Smooth muscle cell (in vitro differentiated cells): ENCODE data around the gene CD70. TPM values are rescaled to one million over a fixed set of nuclear protein-coding genes. Genes with fewer than 3 reads are reported as not detected.
"Not testable (repeated sequence)": the region's sequence is repeated elsewhere in the genome, so short reads cannot be mapped to it uniquely, and the experiment has no call there.

Experiments used
- DNase-seq: peaks from one replicate; lab custom pipeline; 2025; ENCODE audit not compliant: unreplicated experiment; lab: John Stamatoyannopoulos, UW
- H2AFZ ChIP-seq: fragments of 200-600 bp; sonication (generic); 2 replicates; pipeline ENCODE4 v1.6.0; 2016; ENCODE audit warnings: antibody characterized with exemption, low read depth, mild to moderate bottlenecking
- H3F3A ChIP-seq: fragments of 200-600 bp; sonication (generic); 2 replicates; pipeline ENCODE4 v1.6.0; 2017; ENCODE audit warnings: antibody characterized with exemption, low read depth
- H3K27ac ChIP-seq: fragments of 200-600 bp; sonication (generic); 2 replicates; pipeline ENCODE4 v1.5.1; 2016; ENCODE audit warnings: low read depth, mild to moderate bottlenecking
- H3K27me3 ChIP-seq: fragments of 200-600 bp; sonication (generic); 2 replicates; pipeline ENCODE4 v1.6.1; 2016; ENCODE audit warnings: low read depth, mild to moderate bottlenecking
- H3K36me3 ChIP-seq: fragments of 200-600 bp; sonication (generic); 2 replicates; pipeline ENCODE4 v1.5.1; 2016; ENCODE audit warnings: low read depth
- H3K4me1 ChIP-seq: fragments of 200-600 bp; sonication (generic); 2 replicates; pipeline ENCODE4 v1.5.1; 2016; ENCODE audit warnings: low read depth
- H3K4me2 ChIP-seq: fragments of 200-600 bp; sonication (generic); 2 replicates; pipeline ENCODE4 v1.6.0; 2016; ENCODE audit warnings: mild to moderate bottlenecking
- H3K4me3 ChIP-seq: fragments of 200-600 bp; sonication (generic); 2 replicates; pipeline ENCODE4 v1.5.1; 2016; ENCODE audit warnings: mild to moderate bottlenecking
- H3K79me2 ChIP-seq: fragments of 200-600 bp; sonication (generic); 2 replicates; pipeline ENCODE4 v1.6.0; 2016; ENCODE audit warnings: low read depth, mild to moderate bottlenecking
- H3K9ac ChIP-seq: fragments of 200-600 bp; sonication (generic); 2 replicates; pipeline ENCODE4 v1.6.0; 2016; ENCODE audit warnings: low read depth
- H3K9me3 ChIP-seq: fragments of 200-600 bp; sonication (generic); replicated peaks from 2 replicates; pipeline ENCODE4 v1.5.1; 2016; ENCODE audit warnings: low read depth
- H4K20me1 ChIP-seq: fragments of 200-600 bp; sonication (generic); 2 replicates; pipeline ENCODE4 v1.6.0; 2016; ENCODE audit warnings: low read depth
- WGBS: methylation state at CpG from one replicate; pipeline ENCODE4 v1.1.7; 2016; ENCODE audit warnings: low lambda C conversion rate; 5-methylcytosine and 5-hydroxymethylcytosine counted together
- polyA plus RNA-seq: library from polyadenylated mRNA; unstranded; fragments of >200 nt; fragmentation: Nextera tagmentation; extraction: Ambion mirVana; gene quantifications from 2 replicates; pipeline ENCODE4 v1.2.1, GENCODE V29; 2016
- total RNA-seq: library from RNA; depleted of rRNA; stranded (reverse); fragments of >200 nt; gene quantifications from 2 replicates; pipeline ENCODE4 v1.2.3, GENCODE V29; 2014
- TF ChIP-seq, protein P1 (sequence below): fragments of 200-600 bp; sonication (generic); IDR thresholded peaks from 2 replicates; pipeline ENCODE4 v1.5.1; 2017; ENCODE audit warnings: borderline replicate concordance, mild to moderate bottlenecking, antibody characterized with exemption; ENCODE audit not compliant: insufficient read depth, poor library complexity, severe bottlenecking

Gene CD70
- total and polyA plus RNA-seq, 2 experiments from 2014 or later, result 0.54 TPM; not detected in 1

DNA sequence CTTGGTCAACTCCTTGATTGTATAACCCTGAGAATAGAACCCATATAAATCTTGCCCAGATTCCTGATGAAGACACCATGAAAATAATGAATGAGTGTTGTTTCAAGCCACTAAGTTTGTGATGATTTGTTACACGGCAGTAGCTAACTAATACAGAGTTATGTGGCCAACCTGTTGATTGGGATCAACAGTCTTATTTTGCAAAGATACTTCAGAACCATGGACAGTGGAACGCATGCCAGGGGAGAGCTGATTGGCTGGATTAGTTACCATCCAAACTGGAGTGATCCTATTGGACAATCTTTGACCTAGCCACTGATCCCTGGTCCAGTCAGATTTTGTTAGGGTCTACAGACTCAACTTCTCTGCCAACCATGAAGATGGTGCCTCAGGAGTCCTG lies 26.6 kb downstream of the CD70 start:
- Histone ChIP-seq H3K79me2 (no peaks in the 10 kb centered on the region), H3F3A (no peaks in the 10 kb centered on the region), H3K4me2 (no peak overlapping the region), H3K9me3 (no peaks in the 10 kb centered on the region), H4K20me1 (no peaks in the 10 kb centered on the region), H3K27ac (no peak overlapping the region), H3K4me1 (no peaks in the 10 kb centered on the region), H3K4me3 (no peak overlapping the region), H2AFZ (no peak overlapping the region), H3K36me3 (no peaks in the 10 kb centered on the region), H3K27me3 (no peaks in the 10 kb centered on the region), H3K9ac (no peak overlapping the region)
- no peak for DNase-seq
- TF ChIP-seq, protein P1, sequence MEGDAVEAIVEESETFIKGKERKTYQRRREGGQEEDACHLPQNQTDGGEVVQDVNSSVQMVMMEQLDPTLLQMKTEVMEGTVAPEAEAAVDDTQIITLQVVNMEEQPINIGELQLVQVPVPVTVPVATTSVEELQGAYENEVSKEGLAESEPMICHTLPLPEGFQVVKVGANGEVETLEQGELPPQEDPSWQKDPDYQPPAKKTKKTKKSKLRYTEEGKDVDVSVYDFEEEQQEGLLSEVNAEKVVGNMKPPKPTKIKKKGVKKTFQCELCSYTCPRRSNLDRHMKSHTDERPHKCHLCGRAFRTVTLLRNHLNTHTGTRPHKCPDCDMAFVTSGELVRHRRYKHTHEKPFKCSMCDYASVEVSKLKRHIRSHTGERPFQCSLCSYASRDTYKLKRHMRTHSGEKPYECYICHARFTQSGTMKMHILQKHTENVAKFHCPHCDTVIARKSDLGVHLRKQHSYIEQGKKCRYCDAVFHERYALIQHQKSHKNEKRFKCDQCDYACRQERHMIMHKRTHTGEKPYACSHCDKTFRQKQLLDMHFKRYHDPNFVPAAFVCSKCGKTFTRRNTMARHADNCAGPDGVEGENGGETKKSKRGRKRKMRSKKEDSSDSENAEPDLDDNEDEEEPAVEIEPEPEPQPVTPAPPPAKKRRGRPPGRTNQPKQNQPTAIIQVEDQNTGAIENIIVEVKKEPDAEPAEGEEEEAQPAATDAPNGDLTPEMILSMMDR, result no peak
- 81% methylated on average over 2 of the region's 2 CpGs for WGBS

DNA sequence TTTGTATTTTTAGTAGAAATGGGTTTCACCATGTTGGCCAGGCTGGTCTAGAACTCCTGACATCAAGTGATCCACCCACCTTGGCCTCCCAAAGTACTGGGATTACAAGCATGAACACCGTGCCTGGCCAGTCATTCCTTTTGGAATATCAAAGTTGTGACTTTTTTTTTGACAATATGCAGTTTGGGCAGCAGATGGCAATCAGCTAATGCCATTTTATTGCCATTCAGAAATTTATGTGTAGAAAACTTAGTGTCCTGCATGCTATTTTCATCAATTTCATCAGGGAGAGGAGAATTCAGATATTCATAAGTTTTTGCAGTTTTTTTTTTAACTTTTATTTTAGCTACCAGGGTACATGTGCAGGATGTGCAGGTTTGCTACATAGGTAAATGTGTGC lies 28.5 kb downstream of the CD70 start:
- not testable (repeated sequence) for H3K4me3 ChIP-seq, H2AFZ ChIP-seq, H3K9ac ChIP-seq, DNase-seq, H3K27ac ChIP-seq, H3K4me2 ChIP-seq, H4K20me1 ChIP-seq, H3K79me2 ChIP-seq, H3F3A ChIP-seq, H3K27me3 ChIP-seq, H3K4me1 ChIP-seq, H3K9me3 ChIP-seq, H3K36me3 ChIP-seq
- WGBS, result 74% methylated on average over 1 of the region's 1 CpG

DNA sequence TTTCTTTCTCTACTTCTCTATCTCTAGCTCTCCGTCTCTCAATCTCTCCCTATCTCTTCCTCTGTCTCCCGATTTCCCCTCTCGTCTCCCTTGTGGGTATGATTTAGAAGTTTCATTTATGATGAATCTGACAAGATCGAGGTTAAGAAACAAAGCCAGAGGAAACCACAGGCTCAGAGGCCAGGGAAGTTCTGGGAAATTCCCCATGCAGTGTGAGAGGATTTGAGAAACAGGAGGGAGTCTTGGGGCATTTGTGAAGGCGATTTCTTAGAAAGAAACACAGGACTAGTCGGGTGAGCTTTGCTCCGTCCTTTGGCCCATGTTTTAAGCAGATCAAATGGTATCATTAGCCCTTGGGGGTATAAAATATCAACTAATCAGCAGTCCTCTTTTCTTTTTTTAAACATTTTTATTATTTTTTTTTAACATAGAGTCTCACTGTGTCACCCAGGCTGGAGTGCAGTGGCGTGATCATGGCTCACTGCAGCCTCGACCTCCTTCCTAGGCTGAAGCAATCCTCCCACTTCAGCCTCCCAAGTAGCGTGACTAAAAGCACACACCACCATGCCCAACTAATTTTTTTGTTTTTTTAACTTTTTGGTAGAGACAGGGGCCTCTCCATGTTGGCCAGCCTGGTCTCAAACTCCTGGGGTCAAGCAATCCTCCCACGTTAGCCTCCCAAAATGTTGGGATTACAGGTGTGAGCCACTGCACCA lies 34.3 kb downstream of the CD70 start:
- no peak for DNase-seq
- Histone ChIP-seq H3F3A (no peaks in the 10 kb centered on the region), H3K9me3 (no peaks in the 10 kb centered on the region), H4K20me1 (no peaks in the 10 kb centered on the region), H3K36me3 (no peaks in the 10 kb centered on the region), H3K4me1 (peaks cover 9% of the 10 kb centered on the region), H3K4me2 (peak overlapping the region; percentile 49), H3K27me3 (no peaks in the 10 kb centered on the region), H3K27ac (no peak overlapping the region), H3K79me2 (no peaks in the 10 kb centered on the region), H3K9ac (no peak overlapping the region), H3K4me3 (no peak overlapping the region), H2AFZ (no peak overlapping the region)
- TF ChIP-seq, protein P1, result no peak
- 64% methylated on average over 11 of the region's 11 CpGs for WGBS

DNA sequence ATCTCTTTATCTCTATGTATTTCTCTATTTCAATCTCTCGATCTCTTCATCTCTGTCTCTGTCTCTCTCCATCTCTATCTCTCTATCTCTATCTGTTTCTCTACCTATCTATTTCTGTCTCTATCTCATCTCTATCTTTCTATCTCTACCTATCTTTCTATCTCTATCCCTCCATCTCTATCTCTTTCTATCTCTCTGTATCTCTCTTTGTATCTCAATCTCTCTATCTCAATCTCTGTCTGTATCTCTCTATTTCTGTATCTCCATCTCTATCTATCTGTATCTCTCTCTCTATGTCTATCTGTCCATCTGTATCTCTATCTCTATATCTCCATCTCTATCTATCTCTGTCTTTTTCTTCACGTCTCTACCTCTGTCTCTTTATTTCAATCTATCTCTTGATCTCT lies 34.9 kb downstream of the CD70 start:
- no peaks in the 10 kb centered on the region for H3K27me3 ChIP-seq
- no peak overlapping the region for H3K4me3 ChIP-seq
- TF ChIP-seq, protein P1, result no peak
- no peaks in the 10 kb centered on the region for H3K36me3 ChIP-seq
- no peak overlapping the region for H2AFZ ChIP-seq
- H3K4me1 ChIP-seq, result peaks cover 9% of the 10 kb centered on the region
- WGBS, result 94% methylated on average over 2 of the region's 2 CpGs
- H3K9me3 ChIP-seq, result no peaks in the 10 kb centered on the region
- DNase-seq, result no peak
- no peaks in the 10 kb centered on the region for H3F3A ChIP-seq
- no peak overlapping the region for H3K27ac ChIP-seq
- no peak overlapping the region for H3K4me2 ChIP-seq
- no peaks in the 10 kb centered on the region for H3K79me2 ChIP-seq
- no peaks in the 10 kb centered on the region for H4K20me1 ChIP-seq
- H3K9ac ChIP-seq, result no peak overlapping the region
